ENCODE measurements around the gene CILP2.

CILP2 gene

DNA sequence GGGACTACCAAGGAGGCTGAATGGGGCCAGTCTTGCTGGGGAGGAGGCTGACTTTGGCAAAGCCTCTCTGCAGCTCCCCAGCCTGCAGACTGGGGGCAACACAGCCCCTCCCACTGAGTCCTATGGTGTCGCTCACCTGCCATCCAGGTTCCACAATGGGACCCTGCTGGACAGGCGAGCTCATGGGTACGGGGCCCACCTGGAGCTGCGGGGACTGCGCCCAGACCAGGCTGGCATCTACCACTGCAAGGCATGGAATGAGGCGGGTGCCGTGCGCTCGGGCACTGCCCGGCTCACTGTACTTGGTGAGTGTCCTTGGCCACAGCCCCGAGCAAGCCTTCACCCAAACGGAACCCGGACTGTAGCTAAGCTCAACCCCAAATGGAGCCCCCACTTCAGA, 5.0 kb downstream of the CILP2 start:
- no peak overlapping the region for H3K27ac ChIP-seq (ENCODE audit: extremely low read depth, low read depth, low read length)
- no peaks in the 10 kb centered on the region for H3K36me3 ChIP-seq (ENCODE audit: control insufficient read depth in 2 of 2, insufficient read depth in 1 of 2, low read length in 2 of 2)
- TF ChIP-seq ZIC2 (tag by site-specific recombination; IDR thresholded peaks at IDR 0.05), result no peak
- TF ChIP-seq ZNF777 (tag by site-specific recombination; IDR thresholded peaks at IDR 0.05; ENCODE audit: borderline replicate concordance), result no peak
- TF ChIP-seq ZNF654 (tag by site-specific recombination; IDR thresholded peaks at IDR 0.05; ENCODE audit: low read depth), result no peak
- TF ChIP-seq, protein P1, sequence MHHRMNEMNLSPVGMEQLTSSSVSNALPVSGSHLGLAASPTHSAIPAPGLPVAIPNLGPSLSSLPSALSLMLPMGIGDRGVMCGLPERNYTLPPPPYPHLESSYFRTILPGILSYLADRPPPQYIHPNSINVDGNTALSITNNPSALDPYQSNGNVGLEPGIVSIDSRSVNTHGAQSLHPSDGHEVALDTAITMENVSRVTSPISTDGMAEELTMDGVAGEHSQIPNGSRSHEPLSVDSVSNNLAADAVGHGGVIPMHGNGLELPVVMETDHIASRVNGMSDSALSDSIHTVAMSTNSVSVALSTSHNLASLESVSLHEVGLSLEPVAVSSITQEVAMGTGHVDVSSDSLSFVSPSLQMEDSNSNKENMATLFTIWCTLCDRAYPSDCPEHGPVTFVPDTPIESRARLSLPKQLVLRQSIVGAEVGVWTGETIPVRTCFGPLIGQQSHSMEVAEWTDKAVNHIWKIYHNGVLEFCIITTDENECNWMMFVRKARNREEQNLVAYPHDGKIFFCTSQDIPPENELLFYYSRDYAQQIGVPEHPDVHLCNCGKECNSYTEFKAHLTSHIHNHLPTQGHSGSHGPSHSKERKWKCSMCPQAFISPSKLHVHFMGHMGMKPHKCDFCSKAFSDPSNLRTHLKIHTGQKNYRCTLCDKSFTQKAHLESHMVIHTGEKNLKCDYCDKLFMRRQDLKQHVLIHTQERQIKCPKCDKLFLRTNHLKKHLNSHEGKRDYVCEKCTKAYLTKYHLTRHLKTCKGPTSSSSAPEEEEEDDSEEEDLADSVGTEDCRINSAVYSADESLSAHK (tag by site-specific recombination; IDR thresholded peaks at IDR 0.05), result no peak
- TF ChIP-seq, protein P2, sequence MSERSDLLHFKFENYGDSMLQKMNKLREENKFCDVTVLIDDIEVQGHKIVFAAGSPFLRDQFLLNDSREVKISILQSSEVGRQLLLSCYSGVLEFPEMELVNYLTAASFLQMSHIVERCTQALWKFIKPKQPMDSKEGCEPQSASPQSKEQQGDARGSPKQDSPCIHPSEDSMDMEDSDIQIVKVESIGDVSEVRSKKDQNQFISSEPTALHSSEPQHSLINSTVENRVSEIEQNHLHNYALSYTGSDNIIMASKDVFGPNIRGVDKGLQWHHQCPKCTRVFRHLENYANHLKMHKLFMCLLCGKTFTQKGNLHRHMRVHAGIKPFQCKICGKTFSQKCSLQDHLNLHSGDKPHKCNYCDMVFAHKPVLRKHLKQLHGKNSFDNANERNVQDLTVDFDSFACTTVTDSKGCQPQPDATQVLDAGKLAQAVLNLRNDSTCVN (tag by site-specific recombination; optimal IDR thresholded peaks at IDR 0.05), result no peak
- no peak for TF ChIP-seq ZNF624 (tag by site-specific recombination; IDR thresholded peaks at IDR 0.05)
- TF ChIP-seq ZNF837 (tag by site-specific recombination; IDR thresholded peaks at IDR 0.05), result no peak
- TF ChIP-seq, protein P3, sequence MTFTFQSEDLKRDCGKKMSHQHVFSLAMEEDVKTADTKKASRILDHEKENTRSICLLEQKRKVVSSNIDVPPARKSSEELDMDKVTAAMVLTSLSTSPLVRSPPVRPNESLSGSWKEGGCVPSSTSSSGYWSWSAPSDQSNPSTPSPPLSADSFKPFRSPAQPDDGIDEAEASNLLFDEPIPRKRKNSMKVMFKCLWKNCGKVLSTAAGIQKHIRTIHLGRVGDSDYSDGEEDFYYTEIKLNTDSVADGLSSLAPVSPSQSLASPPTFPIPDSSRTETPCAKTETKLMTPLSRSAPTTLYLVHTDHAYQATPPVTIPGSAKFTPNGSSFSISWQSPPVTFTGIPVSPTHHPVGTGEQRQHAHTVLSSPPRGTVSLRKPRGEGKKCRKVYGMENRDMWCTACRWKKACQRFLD (tag by site-specific recombination; IDR thresholded peaks at IDR 0.05), result no peak
- TF ChIP-seq, protein P4, sequence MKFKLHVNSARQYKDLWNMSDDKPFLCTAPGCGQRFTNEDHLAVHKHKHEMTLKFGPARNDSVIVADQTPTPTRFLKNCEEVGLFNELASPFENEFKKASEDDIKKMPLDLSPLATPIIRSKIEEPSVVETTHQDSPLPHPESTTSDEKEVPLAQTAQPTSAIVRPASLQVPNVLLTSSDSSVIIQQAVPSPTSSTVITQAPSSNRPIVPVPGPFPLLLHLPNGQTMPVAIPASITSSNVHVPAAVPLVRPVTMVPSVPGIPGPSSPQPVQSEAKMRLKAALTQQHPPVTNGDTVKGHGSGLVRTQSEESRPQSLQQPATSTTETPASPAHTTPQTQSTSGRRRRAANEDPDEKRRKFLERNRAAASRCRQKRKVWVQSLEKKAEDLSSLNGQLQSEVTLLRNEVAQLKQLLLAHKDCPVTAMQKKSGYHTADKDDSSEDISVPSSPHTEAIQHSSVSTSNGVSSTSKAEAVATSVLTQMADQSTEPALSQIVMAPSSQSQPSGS (tag by site-specific recombination; IDR thresholded peaks at IDR 0.05; ENCODE audit: low read depth), result no peak
- no peak for TF ChIP-seq HOXC10 (CRISPR knock-in tag; IDR thresholded peaks at IDR 0.05)
- TF ChIP-seq SP7 (tag by site-specific recombination; IDR thresholded peaks at IDR 0.05), result no peak
- no peak for TF ChIP-seq ZNF747 (tag by site-specific recombination; IDR thresholded peaks at IDR 0.05)
- TF ChIP-seq, protein P5, sequence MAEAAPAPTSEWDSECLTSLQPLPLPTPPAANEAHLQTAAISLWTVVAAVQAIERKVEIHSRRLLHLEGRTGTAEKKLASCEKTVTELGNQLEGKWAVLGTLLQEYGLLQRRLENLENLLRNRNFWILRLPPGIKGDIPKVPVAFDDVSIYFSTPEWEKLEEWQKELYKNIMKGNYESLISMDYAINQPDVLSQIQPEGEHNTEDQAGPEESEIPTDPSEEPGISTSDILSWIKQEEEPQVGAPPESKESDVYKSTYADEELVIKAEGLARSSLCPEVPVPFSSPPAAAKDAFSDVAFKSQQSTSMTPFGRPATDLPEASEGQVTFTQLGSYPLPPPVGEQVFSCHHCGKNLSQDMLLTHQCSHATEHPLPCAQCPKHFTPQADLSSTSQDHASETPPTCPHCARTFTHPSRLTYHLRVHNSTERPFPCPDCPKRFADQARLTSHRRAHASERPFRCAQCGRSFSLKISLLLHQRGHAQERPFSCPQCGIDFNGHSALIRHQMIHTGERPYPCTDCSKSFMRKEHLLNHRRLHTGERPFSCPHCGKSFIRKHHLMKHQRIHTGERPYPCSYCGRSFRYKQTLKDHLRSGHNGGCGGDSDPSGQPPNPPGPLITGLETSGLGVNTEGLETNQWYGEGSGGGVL (tag by site-specific recombination; IDR thresholded peaks at IDR 0.05), result no peak
- TF ChIP-seq ZNF426 (tag by site-specific recombination; IDR thresholded peaks at IDR 0.05), result no peak
- TF ChIP-seq, protein P6, sequence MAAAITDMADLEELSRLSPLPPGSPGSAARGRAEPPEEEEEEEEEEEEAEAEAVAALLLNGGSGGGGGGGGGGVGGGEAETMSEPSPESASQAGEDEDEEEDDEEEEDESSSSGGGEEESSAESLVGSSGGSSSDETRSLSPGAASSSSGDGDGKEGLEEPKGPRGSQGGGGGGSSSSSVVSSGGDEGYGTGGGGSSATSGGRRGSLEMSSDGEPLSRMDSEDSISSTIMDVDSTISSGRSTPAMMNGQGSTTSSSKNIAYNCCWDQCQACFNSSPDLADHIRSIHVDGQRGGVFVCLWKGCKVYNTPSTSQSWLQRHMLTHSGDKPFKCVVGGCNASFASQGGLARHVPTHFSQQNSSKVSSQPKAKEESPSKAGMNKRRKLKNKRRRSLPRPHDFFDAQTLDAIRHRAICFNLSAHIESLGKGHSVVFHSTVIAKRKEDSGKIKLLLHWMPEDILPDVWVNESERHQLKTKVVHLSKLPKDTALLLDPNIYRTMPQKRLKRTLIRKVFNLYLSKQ (tag by site-specific recombination; IDR thresholded peaks at IDR 0.05; ENCODE audit: borderline replicate concordance), result no peak
- no peak for TF ChIP-seq ZNF544 (tag by site-specific recombination; IDR thresholded peaks at IDR 0.05)
- no peak for TF ChIP-seq ZNF341 (tag by site-specific recombination; IDR thresholded peaks at IDR 0.05; ENCODE audit: low read depth)
- no peak for TF ChIP-seq ZNF391 (tag by site-specific recombination; IDR thresholded peaks at IDR 0.05; ENCODE audit: borderline replicate concordance, low read depth)
- ChIA-PET POLR2A (no interaction called here), CTCF (interaction anchor here (1.2 kb wide), 1 partner anchor 10 kb away, joined by 6 read pairs; no protein-coding TSS in a partner anchor)
- H3K4me3 ChIP-seq (ENCODE audit: low read depth, low read length), result no peak overlapping the region
- no peaks in the 10 kb centered on the region; the same call in 1 of the 2 replicates for H3K4me1 ChIP-seq (ENCODE audit: control insufficient read depth, insufficient read depth, low read length)
- no peaks in the 10 kb centered on the region for H3K9me3 ChIP-seq (ENCODE audit: control insufficient read depth, insufficient read depth, low read depth, low read length)
